T-helper 1 cell treated with Interleukin-12 subunit alpha and Interleukin-12 subunit beta and Interleukin-4 antibody, amounts not matched to agents 30 μg/mL and 1 μg/mL, for 36 hours (primary cell): ENCODE results near the gene GALNT6.

Source experiments
- H3K27ac Mint-ChIP-seq: one replicate; pipeline ENCODE4 v1.8.0; 2021; ENCODE audit warnings: mild to moderate bottlenecking, mixed read lengths
- H3K27me3 Mint-ChIP-seq: one replicate; pipeline ENCODE4 v1.8.0; 2021; ENCODE audit warnings: low read depth, mixed read lengths
- H3K36me3 Mint-ChIP-seq: one replicate; pipeline ENCODE4 v1.8.0; 2021; ENCODE audit warnings: low read depth, mixed read lengths
- H3K4me1 Mint-ChIP-seq: one replicate; pipeline ENCODE4 v1.8.0; 2021; ENCODE audit warnings: low read depth, mixed read lengths
- H3K4me3 Mint-ChIP-seq: one replicate; pipeline ENCODE4 v1.8.0; 2021; ENCODE audit warnings: mild to moderate bottlenecking, moderate library complexity, mixed read lengths
- H3K9me3 Mint-ChIP-seq: one replicate; pipeline ENCODE4 v1.8.0; 2021; ENCODE audit warnings: mixed read lengths

Gene GALNT6

DNA sequence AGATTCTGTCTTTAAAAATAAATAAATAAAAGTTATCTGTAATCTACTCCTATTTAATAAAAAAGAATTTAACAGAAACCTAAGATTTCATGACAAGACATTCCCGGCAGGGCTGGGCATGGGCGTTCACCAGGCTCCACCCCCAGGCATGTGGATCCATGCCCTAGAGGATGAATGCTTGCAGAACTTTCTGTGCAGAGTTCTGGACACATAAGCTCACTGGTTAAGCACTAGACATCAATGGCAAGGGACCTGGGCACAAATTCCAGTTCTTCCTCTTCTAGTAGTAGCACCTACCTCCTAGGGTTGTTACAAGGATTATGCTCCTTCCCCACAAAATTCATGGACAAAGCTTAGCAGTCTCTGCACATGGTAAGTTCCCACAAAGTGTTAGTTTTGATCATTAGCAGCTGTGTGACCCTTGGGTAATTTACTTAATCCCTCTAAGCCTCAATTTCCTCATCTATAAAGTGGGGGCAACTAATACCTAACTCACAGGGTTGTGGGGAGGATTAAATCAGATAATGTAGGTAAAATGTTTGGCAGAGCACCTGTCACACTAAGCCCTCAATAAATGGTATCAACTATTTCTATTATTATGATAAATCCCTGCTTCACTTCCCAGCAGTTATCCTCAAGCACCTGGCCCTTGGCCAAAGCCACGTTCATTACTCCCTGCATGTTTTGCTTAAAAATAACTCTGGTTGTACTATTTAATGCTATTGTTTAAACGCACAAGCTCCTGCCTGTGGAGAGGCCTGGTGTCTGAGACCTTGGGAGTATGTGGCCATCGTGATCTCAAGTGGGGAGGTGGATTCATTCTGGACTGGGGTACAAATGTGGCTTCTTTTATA lies 9.8 kb downstream of the GALNT6 start:
- no peak overlapping the region for H3K27ac Mint-ChIP-seq
- peaks cover 25% of the 10 kb centered on the region for H3K4me1 Mint-ChIP-seq
- H3K36me3 Mint-ChIP-seq: peaks cover 18% of the 10 kb centered on the region
- peaks cover 11% of the 10 kb centered on the region for H3K27me3 Mint-ChIP-seq
- no peaks in the 10 kb centered on the region for H3K9me3 Mint-ChIP-seq
- no peak overlapping the region for H3K4me3 Mint-ChIP-seq

DNA sequence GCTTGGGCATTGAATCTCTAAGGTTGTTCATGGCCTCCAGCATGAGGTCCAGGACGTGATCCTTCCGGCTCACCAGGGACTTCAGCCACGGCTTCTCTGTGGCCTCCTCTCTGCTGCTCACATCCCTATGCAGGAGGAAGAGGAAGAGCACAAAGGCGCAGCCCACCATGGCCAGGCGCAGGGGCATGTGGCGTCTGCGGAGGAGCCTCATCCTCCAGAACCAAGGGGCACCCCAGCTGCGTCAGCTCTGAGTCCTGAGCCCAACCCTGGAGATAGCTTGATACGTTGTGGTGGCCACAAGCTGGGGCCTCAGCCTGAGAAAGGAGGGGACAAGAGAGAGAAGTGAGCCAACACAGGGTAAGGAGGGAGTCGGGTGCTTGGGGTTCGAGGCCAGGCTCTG lies 11.6 kb downstream of the GALNT6 start:
- peaks cover 3% of the 10 kb centered on the region for H3K27me3 Mint-ChIP-seq
- H3K4me3 Mint-ChIP-seq: no peak overlapping the region
- H3K27ac Mint-ChIP-seq: no peak overlapping the region
- H3K36me3 Mint-ChIP-seq: peaks cover 20% of the 10 kb centered on the region
- H3K9me3 Mint-ChIP-seq: no peaks in the 10 kb centered on the region
- peaks cover 29% of the 10 kb centered on the region for H3K4me1 Mint-ChIP-seq

DNA sequence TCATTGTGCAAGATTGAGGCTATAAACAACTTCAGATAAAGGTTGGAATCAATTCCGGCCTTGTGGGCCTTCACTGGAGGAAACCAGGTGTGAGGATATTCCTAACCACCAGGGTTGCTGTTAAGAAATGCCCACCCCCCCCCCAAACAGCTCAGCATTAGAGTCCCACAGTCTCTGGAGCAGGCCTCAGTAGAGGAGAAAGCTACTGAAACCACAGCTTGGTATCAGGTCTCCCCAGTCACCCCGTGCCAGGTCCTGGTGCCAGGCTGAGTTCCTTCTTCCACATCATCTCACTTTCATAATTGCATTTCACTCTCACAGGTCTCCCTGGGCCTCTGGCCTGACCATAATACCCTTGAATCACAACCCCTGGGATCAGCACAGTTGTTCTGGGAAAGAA lies 12.5 kb downstream of the GALNT6 start:
- peaks cover 27% of the 10 kb centered on the region for H3K4me1 Mint-ChIP-seq
- H3K27me3 Mint-ChIP-seq: peaks cover 3% of the 10 kb centered on the region
- H3K27ac Mint-ChIP-seq: no peak overlapping the region
- H3K4me3 Mint-ChIP-seq: no peak overlapping the region
- peaks cover 21% of the 10 kb centered on the region for H3K36me3 Mint-ChIP-seq
- no peaks in the 10 kb centered on the region for H3K9me3 Mint-ChIP-seq

DNA sequence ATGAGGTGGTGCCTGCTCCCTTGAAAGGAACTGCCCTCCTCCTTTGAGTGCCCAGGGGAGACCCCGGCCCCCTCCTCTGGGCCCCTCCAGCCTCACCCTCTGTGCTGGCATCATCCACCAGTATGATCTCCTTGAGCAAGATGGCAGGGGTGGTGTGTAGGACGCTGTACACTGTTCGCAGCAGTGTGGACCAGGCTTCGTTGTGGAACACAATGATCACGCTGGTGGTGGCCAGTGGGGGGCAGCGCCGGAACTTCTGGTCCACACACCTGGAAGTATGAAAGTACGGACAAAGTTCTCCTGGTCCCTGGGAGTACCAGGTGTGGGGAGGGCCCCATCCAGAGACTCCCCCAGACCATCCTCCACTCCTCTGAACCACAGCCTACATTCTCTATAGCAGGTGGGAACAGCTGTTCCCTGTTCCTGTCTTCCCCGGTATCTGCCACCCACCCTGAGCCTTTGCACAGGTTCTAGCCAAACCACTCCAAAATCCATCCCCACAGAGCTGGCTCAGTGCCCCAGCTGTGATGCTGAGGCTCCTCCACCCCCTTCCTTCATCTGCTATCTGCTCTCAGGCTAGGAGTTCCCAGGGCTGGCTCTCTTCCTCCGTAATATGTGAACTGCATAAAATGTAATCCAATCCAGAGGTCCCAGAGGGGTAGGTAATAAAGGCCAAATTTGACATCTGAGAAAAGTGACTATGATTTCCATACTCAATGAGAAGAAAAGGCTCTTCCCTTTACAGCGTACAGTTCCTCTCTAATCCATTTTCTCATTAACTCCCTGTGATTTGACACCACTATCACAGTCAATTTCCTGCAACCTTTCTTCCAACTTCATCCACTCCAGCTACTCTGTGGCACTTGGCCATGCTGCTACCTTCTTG lies 13.9 kb downstream of the GALNT6 start:
- no peak overlapping the region for H3K4me3 Mint-ChIP-seq
- no peak overlapping the region for H3K27ac Mint-ChIP-seq
- H3K4me1 Mint-ChIP-seq: peaks cover 22% of the 10 kb centered on the region
- H3K9me3 Mint-ChIP-seq: no peaks in the 10 kb centered on the region
- H3K36me3 Mint-ChIP-seq: peaks cover 17% of the 10 kb centered on the region
- peaks cover 3% of the 10 kb centered on the region for H3K27me3 Mint-ChIP-seq

DNA sequence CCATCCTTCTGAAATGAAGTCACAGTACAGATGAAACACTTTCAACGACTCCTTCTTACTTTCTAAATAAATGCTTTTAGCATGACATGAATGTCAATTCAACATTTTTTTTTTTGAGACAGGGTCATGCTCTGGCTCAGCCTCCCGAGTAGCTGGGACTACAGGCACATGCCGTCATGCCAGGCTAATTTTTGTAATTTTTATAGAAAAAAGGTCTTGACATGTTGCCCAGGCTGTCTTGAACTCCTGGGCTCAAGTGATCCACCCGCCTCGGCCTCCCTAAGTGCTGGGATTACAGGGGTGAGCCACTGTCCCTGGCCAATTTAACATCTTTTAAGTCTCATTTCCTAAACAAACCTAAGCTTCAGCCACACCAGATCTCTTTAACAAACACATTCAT lies 16.4 kb downstream of the GALNT6 start:
- H3K27ac Mint-ChIP-seq: peak overlapping the region; percentile 41
- peaks cover 34% of the 10 kb centered on the region for H3K4me1 Mint-ChIP-seq
- peaks cover 21% of the 10 kb centered on the region for H3K36me3 Mint-ChIP-seq
- no peak overlapping the region for H3K4me3 Mint-ChIP-seq
- H3K9me3 Mint-ChIP-seq: no peaks in the 10 kb centered on the region
- H3K27me3 Mint-ChIP-seq: peaks cover 9% of the 10 kb centered on the region

DNA sequence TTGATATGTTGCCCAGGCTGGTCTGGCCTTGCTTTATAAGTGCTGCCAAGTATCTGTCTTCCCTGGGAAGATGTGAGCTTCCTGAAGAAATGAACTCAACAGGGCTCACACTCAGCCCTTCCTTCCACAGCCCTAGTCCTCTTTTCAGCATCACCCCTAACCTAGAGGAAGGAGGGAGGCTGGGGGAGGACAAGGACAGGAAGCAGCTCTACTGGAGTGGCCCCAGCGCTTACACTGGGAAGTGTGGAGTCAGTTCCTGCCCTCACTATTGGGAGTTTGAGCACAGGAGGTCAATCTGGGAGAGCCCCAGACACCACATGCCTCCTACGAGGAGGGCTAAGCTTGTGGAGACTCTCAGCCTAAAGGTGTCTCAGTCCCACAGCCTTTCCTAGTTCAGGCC lies 16.8 kb downstream of the GALNT6 start:
- H3K4me1 Mint-ChIP-seq: peaks cover 38% of the 10 kb centered on the region

DNA sequence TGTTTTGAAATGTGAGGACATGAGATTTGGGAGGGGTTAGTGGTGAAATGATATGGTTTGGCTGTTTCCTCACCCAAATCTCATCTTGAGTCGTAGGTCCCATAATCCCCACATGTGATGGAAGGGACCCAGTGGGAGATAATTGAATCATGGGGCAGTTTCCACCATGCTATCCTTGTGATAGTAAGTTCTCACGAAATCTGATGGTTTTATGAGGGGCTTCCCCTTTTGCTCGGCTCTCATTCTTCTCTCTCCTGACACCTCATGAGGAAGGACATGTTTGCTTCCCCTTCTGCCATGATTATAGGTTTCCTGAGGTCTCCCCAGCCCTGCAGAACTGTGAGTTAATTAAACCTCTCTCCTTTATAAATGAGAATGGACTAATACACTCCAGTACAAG lies 18.0 kb downstream of the GALNT6 start:
- Mint-ChIP-seq H3K27me3 (peaks cover 9% of the 10 kb centered on the region), H3K4me3 (no peak overlapping the region), H3K36me3 (peaks cover 18% of the 10 kb centered on the region), H3K9me3 (no peaks in the 10 kb centered on the region), H3K4me1 (peaks cover 48% of the 10 kb centered on the region), H3K27ac (no peak overlapping the region)

More for the DNA sequence above, 16.8 kb downstream of the GALNT6 start:
- peaks cover 21% of the 10 kb centered on the region for H3K36me3 Mint-ChIP-seq
- peaks cover 9% of the 10 kb centered on the region for H3K27me3 Mint-ChIP-seq
- no peaks in the 10 kb centered on the region for H3K9me3 Mint-ChIP-seq
- H3K4me3 Mint-ChIP-seq: no peak overlapping the region
- H3K27ac Mint-ChIP-seq: peak overlapping the region; percentile 41

DNA sequence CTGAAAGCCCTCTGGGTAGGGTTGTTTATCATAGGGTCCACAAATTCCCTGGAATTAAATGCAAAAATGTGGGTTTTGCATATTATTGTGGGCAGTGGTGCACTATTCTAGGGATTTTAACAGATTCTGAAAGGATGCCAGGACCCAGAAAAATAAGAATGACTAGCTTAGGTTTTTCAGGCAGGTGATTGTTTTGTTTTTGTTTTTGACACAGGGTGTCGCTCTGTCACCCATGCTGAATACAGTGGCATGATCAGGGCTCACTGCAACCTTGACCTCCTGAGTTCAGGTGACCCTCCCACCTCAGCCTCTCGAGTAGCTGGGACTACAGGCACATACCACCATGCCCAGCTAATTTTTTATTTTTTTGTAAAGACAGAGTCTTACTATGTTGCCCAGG lies 19.2 kb downstream of the GALNT6 start:
- Mint-ChIP-seq H3K4me1 (peaks cover 47% of the 10 kb centered on the region), H3K27me3 (peaks cover 14% of the 10 kb centered on the region), H3K4me3 (no peak overlapping the region), H3K9me3 (no peaks in the 10 kb centered on the region), H3K36me3 (peaks cover 15% of the 10 kb centered on the region), H3K27ac (no peak overlapping the region)

DNA sequence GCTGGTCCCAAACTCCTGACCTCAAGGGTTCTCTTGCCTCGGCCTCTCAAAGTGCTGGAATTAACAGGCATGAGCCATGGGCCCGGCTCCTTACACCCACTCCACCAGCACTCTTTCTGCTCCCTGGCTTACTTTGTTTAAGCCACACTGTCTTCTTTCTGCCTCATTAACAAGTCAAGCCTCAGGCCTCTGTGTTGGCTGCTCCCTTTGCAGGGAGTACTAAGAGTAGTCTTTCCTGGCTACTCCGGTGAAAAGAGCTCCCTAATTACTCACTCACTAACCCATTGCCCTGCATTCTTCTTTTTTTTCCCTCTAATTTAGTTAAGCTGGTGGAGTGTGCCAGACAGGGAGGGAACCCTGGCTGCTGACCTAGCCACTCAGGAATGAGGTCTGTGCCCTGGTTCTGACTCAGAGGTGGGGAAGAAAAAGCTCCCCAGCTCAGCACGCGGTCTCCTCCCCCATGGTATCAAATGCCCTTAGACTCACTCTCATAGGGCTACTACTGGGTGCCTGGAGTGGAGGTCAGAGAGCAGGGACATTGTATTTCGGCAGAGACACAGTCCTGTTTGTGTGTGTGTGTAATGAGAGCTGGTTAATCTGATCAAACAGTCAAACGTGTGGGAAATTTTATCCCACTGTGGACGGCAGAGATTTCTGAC lies 19.8 kb downstream of the GALNT6 start:
- no peak overlapping the region for H3K4me3 Mint-ChIP-seq
- H3K27ac Mint-ChIP-seq: peak overlapping the region; percentile 61
- peaks cover 15% of the 10 kb centered on the region for H3K36me3 Mint-ChIP-seq
- peaks cover 14% of the 10 kb centered on the region for H3K27me3 Mint-ChIP-seq
- H3K9me3 Mint-ChIP-seq: no peaks in the 10 kb centered on the region
- peaks cover 47% of the 10 kb centered on the region for H3K4me1 Mint-ChIP-seq

DNA sequence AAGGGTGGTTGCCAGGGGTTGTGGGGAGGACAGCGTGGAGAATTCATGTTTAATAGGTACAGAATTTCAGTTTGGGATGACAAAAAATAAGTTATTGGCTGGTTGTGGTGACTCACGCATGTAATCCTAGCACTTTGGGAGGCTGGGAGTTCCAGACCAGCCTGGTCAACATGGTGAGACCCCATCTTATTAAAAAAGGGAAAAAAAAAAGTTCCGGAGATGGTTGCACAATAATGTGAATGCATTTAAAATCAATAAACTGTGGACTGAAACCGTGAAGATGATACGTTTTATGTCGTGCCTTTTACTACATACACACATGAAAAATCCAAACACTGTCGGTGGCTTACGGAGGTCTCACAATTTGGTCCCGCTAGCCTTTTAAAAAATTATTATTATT lies 20.5 kb downstream of the GALNT6 start:
- Mint-ChIP-seq H3K36me3 (peaks cover 15% of the 10 kb centered on the region), H3K27ac (no peak overlapping the region), H3K4me1 (peaks cover 49% of the 10 kb centered on the region)

DNA sequence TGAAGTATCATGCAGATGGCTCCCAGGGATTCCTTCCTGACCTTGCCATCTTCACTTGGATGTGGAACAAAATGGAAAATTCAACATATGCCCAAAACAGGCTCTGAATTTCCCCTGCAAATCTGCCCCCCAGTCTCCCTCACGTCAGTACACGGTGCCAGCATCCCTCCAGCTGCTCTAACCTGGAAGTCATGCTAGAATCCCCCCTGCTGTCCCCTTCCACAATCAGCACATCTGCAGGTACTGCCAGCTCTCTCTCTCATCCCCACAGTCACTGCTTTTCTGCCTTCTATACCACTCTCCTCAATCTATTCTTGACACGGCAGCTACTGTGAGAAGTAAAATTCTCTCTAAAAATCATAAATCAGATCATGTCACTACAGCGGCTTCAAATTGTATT lies 21.6 kb downstream of the GALNT6 start:
- Mint-ChIP-seq H3K9me3 (no peaks in the 10 kb centered on the region), H3K36me3 (peaks cover 12% of the 10 kb centered on the region), H3K4me1 (peaks cover 45% of the 10 kb centered on the region), H3K27me3 (peaks cover 14% of the 10 kb centered on the region), H3K27ac (peak overlapping the region; percentile 86), H3K4me3 (peak overlapping the region; percentile 73)

More for the DNA sequence above, 20.5 kb downstream of the GALNT6 start:
- H3K27me3 Mint-ChIP-seq: peaks cover 14% of the 10 kb centered on the region
- H3K9me3 Mint-ChIP-seq: no peaks in the 10 kb centered on the region
- no peak overlapping the region for H3K4me3 Mint-ChIP-seq

DNA sequence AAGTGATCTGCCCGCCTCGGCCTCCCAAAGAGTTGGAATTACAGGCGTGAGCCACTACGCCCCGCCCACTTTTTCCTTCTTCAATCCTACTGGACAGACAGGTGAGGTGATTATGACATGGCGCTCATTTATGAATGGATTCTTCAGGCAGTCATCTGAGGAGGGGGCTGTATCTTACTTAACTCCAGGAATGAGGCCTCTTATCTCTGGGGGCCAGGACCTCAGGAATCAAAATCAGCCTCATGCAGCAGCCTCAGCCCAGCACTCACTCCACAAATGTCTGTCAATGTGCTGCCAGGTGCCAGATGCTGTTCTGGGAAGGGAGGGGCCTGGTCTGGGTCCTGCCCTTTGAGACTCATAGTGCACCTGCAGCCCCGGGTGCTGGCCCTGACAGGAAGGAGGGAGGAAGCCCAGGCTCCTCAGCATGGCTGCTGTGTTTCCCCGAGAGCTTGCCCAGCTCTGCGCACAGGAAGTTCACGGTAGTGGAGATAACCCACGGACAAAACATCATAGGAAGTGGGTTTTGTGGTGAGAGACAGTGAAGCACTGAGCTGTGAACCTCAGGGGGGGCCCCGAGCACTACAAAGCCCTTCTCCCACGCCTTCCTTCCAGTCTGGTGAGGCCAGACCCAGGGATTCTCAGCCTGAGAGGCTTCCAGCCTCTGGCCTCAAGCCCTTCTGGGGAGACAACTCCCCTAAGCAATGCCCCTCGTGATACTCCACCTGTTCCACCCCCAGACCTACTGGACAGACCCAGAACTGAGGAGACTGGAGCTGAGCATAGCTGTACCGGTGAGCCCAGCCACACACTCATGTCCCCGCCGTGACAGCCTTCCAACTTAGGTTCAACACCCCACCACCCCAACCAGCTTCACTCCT lies 22.3 kb downstream of the GALNT6 start:
- peak overlapping the region; percentile 86 for H3K27ac Mint-ChIP-seq
- no peaks in the 10 kb centered on the region for H3K9me3 Mint-ChIP-seq
- peaks cover 41% of the 10 kb centered on the region for H3K4me1 Mint-ChIP-seq
- peaks cover 14% of the 10 kb centered on the region for H3K27me3 Mint-ChIP-seq
- H3K36me3 Mint-ChIP-seq: peaks cover 12% of the 10 kb centered on the region
- H3K4me3 Mint-ChIP-seq: peak overlapping the region; percentile 73

DNA sequence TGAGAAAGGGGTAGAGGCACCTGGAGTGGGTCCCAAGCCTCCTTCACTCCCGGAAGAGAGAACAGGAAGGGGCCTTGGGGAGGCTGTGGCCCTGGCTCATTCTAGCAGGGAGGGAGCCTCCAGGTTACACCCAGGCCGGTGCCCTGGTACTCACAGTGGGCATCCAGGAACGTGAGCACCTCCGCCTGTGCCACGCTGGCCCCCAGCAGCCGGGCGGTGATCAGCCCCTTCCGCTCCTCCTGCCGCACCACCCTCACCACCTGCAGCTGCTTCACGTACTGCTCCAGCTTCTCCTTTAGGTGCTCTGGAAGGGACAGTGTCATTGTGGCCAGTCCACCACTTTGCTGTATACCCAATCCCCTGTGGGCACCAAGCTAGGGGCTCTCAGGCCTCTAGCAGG lies 25.9 kb downstream of the GALNT6 start:
- Mint-ChIP-seq H3K9me3 (no peaks in the 10 kb centered on the region), H3K27me3 (peaks cover 20% of the 10 kb centered on the region), H3K36me3 (peaks cover 12% of the 10 kb centered on the region), H3K4me1 (peaks cover 25% of the 10 kb centered on the region), H3K27ac (no peak overlapping the region), H3K4me3 (no peak overlapping the region)

DNA sequence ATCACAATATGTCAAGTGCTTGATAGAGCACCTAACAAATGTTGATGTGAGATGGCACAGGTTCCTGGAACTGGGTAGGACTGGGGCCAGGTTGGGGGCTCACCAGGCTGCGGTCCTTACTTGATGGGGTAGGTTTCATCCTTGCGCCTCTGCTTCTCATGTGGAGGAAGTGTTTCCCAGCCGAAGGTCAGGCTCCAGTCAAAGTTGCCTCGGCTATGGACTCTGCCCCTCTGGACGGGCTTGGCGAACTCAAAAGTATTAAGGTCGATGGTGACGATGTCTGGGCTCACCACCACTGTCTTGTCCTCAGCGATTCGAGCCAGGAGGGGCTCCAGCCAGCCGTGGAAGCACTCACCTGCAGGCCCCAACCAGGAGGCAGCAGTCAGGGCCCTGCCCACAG lies 27.2 kb downstream of the GALNT6 start:
- no peak overlapping the region for H3K4me3 Mint-ChIP-seq
- H3K4me1 Mint-ChIP-seq: peaks cover 16% of the 10 kb centered on the region
- H3K27me3 Mint-ChIP-seq: peaks cover 18% of the 10 kb centered on the region
- no peaks in the 10 kb centered on the region for H3K9me3 Mint-ChIP-seq
- no peak overlapping the region for H3K27ac Mint-ChIP-seq
- H3K36me3 Mint-ChIP-seq: peaks cover 13% of the 10 kb centered on the region
